ENCODE measurements around the gene TMC2. TPM values are rescaled to one million over a fixed set of nuclear protein-coding genes. Genes with fewer than 3 reads are reported as not detected.

TMC2 gene
- total RNA-seq, 2 experiments from 2014 or later = not detected

DNA sequence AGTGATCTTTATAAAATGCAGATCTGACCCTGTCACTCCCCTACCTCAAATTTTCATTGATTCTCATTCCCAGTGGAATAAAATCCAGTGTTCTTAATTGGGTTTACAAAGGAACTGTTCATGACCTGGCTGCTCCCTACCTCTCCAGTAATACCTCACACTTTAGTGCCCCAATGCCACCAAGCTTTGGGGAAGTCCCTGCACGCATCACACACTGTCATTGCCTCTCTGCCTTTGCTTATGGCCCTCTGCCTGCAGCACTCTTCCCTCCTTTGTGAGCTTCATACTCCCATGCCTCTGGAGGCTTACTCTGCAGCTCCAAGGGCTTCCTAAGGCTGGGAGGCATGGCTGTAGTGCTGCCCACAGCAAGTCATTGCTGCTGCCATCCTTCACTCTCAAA, 57.4 kb downstream of the TMC2 start:
- Mint-ChIP-seq H3K9me3 (no peaks in the 10 kb centered on the region), H3K27me3 (peaks cover 11% of the 10 kb centered on the region), H3K27ac (no peak overlapping the region), H3K4me1 (no peaks in the 10 kb centered on the region), H3K36me3 (no peaks in the 10 kb centered on the region), H3K4me3 (no peak overlapping the region)
- DNase-seq = no peak

DNA sequence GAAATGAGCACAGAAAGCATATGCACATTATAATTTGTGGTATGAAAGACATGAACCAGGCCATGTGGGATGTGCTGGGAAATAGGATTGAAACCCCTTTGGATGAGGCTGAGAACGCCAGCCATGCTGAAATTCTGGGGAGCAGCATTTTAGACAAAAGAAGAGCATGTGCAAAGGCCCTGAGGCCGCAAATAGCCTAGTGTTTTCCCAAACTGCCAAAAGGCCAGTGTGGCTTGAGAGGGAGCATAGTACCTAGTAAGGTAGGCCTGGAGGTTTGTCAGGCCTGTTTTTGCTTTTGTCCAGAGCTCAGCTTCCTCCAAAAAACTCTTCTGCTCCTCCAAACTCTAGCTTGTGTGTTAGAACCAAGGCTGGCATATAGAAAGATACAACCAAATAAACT, 58.7 kb downstream of the TMC2 start:
- Mint-ChIP-seq H3K4me3 (no peak overlapping the region), H3K36me3 (no peaks in the 10 kb centered on the region), H3K27ac (no peak overlapping the region), H3K9me3 (no peaks in the 10 kb centered on the region), H3K4me1 (no peaks in the 10 kb centered on the region), H3K27me3 (peaks cover 16% of the 10 kb centered on the region)
- no peak for DNase-seq

DNA sequence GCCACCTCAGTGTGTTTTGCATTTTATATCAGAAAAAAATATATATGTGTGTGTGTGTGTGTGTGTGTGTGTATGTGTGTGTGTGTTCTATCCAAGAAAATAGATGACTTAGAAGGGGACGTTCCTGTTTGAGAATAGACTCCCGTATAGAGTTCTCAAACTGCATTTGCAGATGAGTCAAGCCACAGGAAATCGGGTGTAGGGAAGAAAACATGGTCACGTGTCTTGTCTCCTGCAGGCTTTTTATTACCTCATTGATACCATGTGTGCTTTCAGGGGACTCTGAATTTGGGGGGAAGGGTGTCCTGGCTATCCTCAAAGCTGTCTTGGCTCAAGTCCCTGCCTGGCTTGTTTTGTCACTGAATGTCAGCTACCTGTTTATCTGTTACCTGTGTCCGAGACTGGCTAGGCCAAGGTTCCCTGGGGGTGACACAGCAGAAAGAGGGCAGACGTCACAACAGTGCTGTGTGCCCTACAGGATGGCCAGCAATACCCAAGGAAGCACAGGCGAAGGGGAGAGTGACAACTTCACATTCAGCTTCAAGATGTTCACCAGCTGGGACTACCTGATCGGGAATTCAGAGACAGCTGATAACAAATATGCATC, 60.4 kb downstream of the TMC2 start:
- Mint-ChIP-seq H3K36me3 (no peaks in the 10 kb centered on the region), H3K9me3 (no peaks in the 10 kb centered on the region), H3K27ac (no peak overlapping the region), H3K4me1 (no peaks in the 10 kb centered on the region), H3K4me3 (no peak overlapping the region), H3K27me3 (peaks cover 11% of the 10 kb centered on the region)
- no peak for DNase-seq

DNA sequence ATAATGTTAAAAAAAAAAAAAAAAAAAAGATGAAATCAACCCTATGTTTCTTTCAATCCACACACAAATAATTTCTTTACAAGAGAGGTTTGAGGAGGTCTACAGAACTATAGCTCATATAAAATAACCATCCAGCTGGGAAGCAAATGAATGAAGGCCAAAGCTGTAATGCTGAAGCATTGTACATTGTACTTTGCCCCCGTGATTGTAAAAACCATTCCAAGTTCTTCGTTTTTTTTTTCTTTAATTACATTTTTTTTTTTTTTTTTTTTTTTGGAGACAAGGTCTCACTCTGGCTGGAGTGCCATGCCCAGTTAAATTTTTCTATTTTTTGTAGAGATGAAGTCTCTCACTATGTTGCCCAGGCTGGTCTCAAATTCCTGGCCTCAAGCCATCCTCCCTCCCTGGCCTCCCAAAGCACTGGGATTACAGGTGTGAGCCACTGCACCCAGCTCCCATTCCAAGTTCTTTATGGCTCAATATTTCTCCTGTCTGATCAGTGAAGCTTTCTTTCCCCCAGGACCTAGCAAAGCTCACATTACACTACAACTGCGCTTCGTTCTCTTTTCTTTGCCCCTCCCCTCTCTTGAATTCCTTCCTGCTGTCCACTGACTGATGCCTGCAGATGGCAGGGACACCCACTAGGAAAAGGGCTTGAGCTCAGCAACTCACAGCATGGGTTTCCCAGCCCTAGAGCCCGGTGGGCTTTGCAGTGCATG, 63.1 kb downstream of the TMC2 start:
- no peak for DNase-seq
- peaks cover 4% of the 10 kb centered on the region for H3K27me3 Mint-ChIP-seq
- H3K36me3 Mint-ChIP-seq = no peaks in the 10 kb centered on the region
- H3K4me3 Mint-ChIP-seq = no peak overlapping the region
- no peaks in the 10 kb centered on the region for H3K9me3 Mint-ChIP-seq
- H3K27ac Mint-ChIP-seq = no peak overlapping the region
- no peaks in the 10 kb centered on the region for H3K4me1 Mint-ChIP-seq

DNA sequence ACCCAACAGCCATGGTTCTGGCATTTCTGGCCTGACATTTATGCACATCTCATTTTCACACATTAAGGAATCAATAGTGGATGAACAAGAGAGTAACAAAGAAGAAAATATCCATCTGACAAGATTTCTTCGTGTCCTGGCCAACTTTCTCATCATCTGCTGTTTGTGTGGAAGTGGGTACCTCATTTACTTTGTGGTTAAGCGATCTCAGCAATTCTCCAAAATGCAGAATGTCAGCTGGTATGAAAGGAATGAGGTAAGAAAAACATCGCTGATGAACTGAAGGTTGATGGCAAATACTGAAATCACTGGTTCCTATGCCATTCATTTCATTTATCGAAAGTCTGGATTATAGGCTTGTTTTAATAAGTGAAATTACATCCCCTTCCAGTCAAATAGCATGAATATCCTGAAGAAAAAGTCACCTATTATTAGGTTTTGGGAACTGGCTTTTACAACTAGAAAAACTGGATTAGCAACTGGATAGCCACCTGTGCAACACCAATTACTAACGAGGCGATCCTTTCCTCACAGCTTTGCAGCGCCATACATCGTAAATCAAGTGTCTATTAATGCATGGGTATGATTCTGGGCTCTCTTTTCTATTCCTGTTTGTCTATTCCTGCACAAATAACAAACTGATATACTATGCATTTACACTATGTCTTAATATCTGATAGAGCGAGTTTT, 65.8 kb downstream of the TMC2 start:
- H3K36me3 Mint-ChIP-seq = no peaks in the 10 kb centered on the region
- peaks cover 3% of the 10 kb centered on the region for H3K9me3 Mint-ChIP-seq
- DNase-seq = no peak
- no peak overlapping the region for H3K27ac Mint-ChIP-seq
- H3K27me3 Mint-ChIP-seq = peaks cover 4% of the 10 kb centered on the region
- H3K4me1 Mint-ChIP-seq = no peaks in the 10 kb centered on the region
- H3K4me3 Mint-ChIP-seq = no peak overlapping the region

DNA sequence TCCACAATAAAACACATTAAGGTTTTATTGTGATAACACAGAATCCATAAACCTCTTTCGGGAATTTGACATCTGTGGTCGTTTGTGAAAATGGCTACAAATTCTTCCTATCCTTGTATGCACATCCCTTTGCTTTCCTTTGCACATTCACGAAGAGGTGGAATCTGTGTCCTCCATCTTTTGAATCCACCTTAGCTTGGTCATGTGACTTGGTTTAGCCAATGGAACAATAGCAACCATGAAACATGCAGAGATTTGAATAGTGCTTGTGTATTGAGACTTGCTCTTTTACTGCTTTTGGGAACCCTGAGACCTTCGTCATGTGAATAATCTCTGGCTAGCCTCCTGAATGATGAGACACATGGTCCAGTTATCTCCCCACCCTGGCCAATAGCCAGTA, 66.4 kb downstream of the TMC2 start:
- H3K4me3 Mint-ChIP-seq = no peak overlapping the region
- H3K9me3 Mint-ChIP-seq = peaks cover 8% of the 10 kb centered on the region
- H3K4me1 Mint-ChIP-seq = no peaks in the 10 kb centered on the region
- no peaks in the 10 kb centered on the region for H3K36me3 Mint-ChIP-seq
- DNase-seq = no peak
- H3K27me3 Mint-ChIP-seq = peaks cover 4% of the 10 kb centered on the region
- no peak overlapping the region for H3K27ac Mint-ChIP-seq

DNA sequence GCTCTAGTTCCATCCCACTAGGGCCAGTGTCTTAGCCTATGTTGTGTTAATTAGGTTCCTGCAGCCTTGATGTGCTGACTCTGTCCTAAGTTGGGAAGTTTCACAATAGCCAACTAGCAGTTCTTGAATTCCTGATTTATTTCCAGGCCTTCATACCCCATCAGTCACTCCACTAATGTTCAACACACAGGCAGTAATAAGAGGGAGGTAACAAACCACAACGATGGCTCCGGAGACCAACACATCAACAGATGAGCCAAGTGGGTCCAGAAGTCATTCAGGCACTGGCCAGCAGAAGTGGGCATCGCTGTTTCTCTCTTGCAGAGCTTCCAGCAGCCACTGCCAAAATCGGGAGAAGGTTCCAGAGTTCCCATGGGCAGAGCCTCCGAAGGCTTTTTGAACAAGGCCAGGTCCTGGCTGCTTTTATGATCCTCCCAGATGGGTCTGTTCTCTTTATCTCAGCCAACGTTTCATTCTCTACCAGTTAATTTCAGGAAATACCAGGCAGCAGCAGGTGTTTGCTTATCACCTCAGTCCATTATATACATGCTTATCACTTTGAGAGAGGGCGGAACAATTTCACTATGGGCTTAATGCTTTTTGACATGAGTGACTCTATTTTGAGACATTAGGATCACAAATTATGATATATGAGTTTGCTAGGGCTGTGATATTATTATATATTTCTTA, 67.6 kb downstream of the TMC2 start:
- Mint-ChIP-seq H3K4me1 (no peaks in the 10 kb centered on the region), H3K27me3 (peaks cover 4% of the 10 kb centered on the region), H3K27ac (no peak overlapping the region), H3K36me3 (no peaks in the 10 kb centered on the region), H3K4me3 (no peak overlapping the region), H3K9me3 (peaks cover 8% of the 10 kb centered on the region)
- no peak for DNase-seq

DNA sequence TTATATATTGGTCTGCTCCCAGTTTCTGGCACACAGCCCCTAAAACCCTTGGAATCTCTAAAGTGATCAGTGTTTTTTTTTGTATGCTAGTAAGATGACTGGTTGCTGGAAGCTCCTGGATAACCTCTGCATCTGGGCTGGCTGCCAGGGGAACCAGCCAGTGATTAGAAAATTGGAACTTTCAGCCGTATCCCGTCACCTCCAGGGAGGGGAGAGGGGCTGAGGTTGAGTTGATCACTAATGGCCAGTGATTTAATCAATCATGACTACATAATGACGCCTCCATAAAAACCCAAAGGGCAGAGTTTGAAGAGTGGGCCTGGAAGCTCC, 68.1 kb downstream of the TMC2 start:
- H3K9me3 Mint-ChIP-seq = peaks cover 8% of the 10 kb centered on the region
- H3K27ac Mint-ChIP-seq = no peak overlapping the region
- no peaks in the 10 kb centered on the region for H3K4me1 Mint-ChIP-seq
- no peak for DNase-seq
- H3K4me3 Mint-ChIP-seq = no peak overlapping the region
- peaks cover 9% of the 10 kb centered on the region for H3K27me3 Mint-ChIP-seq
- no peaks in the 10 kb centered on the region for H3K36me3 Mint-ChIP-seq

DNA sequence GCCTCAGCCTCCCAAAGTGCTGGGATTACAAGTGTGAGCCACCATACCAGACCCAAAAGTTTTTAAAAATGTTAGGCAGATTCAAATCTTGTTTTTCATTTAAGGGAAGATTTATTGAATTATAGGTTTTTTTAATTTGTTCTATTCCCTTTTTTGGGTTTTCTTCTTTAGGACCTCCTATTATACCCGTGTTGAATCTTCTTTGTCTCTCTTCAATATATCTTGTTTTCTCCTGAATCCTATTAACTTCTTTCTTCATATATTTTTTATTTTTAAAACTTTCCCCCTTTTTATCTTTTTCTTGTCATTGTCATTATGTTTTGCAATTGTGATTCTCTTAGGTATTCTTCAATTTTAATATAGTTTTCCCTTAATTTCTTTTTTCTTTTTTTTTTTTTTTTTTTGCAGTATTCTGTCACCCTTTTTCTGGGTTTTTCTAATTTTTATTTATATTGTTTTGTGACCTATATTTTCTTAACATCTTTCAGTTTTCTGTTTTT, 70.2 kb downstream of the TMC2 start:
- H3K27me3 Mint-ChIP-seq = peaks cover 21% of the 10 kb centered on the region
- H3K4me3 Mint-ChIP-seq = no peak overlapping the region
- no peaks in the 10 kb centered on the region for H3K36me3 Mint-ChIP-seq
- no peaks in the 10 kb centered on the region for H3K4me1 Mint-ChIP-seq
- no peak overlapping the region for H3K27ac Mint-ChIP-seq
- DNase-seq = no peak
- H3K9me3 Mint-ChIP-seq = peaks cover 8% of the 10 kb centered on the region

DNA sequence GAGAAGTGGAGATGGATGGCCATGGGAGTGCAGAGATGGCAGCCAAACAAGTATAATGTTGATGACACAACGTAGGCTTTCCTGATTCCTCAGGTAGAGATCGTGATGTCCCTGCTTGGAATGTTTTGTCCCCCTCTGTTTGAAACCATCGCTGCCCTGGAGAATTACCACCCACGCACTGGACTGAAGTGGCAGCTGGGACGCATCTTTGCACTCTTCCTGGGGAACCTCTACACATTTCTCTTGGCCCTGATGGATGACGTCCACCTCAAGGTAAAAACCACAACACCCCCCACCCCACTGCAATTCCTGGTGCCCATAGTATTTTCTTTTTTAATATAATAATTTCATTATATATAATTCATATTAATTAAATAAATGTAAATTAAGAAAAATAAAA, 74.0 kb downstream of the TMC2 start:
- Mint-ChIP-seq H3K36me3 (no peaks in the 10 kb centered on the region), H3K4me1 (no peaks in the 10 kb centered on the region), H3K9me3 (peaks cover 8% of the 10 kb centered on the region), H3K4me3 (no peak overlapping the region), H3K27ac (no peak overlapping the region), H3K27me3 (peaks cover 21% of the 10 kb centered on the region)
- no peak for DNase-seq

DNA sequence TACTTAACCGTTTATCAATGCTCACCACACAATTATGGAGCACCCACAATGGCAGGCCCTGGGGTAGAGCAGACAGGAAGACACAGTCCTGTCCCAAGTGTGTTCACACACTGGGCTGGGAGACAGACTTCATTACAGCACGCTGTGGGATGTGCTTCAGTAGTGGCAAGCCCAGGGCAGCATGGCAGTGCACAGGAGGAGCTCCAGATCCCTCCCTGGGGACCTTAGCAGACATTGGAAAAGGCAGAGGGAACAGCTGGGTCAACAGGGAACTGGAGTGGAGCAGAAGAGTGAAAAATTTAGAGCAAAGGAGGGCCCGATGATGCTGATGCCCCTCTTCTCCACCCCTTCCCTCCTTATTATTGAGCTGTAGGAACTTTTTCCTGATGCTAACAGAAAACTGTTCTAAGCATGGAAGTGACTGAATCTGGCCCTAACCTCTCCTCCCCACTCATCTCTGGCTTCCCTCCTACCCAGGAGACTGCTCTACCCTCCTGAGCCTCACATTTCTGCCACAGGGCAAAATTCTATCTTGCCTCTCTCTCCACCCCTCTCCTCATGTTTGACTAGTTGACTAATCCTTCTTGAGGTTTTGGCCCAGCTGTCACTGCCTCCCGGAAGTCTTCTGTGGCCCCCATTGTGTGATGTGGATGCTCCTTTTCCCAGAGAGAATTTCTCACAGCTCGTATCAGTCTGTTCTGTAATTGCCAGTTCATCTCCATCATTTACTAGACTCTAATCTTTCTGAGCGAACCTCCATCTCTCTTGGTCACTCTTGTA, 74.8 kb downstream of the TMC2 start:
- peaks cover 21% of the 10 kb centered on the region for H3K27me3 Mint-ChIP-seq
- H3K9me3 Mint-ChIP-seq = peaks cover 8% of the 10 kb centered on the region
- no peak overlapping the region for H3K27ac Mint-ChIP-seq
- no peaks in the 10 kb centered on the region for H3K36me3 Mint-ChIP-seq
- H3K4me3 Mint-ChIP-seq = no peak overlapping the region
- no peaks in the 10 kb centered on the region for H3K4me1 Mint-ChIP-seq
- no peak for DNase-seq

DNA sequence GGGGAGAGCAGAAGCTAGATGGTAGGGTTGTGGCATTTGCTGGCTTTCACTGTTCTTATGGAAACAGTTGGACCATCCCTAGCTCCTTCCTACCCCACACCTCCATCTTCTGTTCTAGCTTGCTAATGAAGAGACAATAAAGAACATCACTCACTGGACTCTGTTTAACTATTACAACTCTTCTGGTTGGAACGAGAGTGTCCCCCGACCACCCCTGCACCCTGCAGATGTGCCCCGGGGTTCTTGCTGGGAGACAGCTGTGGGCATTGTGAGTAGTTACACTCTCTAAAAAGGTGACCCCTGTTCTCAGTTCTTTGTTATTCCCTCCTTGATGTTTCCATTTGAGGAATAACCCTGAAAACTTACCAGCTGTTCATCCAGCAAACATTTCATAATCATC, 75.7 kb downstream of the TMC2 start:
- peaks cover 5% of the 10 kb centered on the region for H3K9me3 Mint-ChIP-seq
- H3K27ac Mint-ChIP-seq = no peak overlapping the region
- H3K27me3 Mint-ChIP-seq = peaks cover 21% of the 10 kb centered on the region
- no peaks in the 10 kb centered on the region for H3K4me1 Mint-ChIP-seq
- H3K4me3 Mint-ChIP-seq = no peak overlapping the region
- DNase-seq = no peak
- no peaks in the 10 kb centered on the region for H3K36me3 Mint-ChIP-seq

DNA sequence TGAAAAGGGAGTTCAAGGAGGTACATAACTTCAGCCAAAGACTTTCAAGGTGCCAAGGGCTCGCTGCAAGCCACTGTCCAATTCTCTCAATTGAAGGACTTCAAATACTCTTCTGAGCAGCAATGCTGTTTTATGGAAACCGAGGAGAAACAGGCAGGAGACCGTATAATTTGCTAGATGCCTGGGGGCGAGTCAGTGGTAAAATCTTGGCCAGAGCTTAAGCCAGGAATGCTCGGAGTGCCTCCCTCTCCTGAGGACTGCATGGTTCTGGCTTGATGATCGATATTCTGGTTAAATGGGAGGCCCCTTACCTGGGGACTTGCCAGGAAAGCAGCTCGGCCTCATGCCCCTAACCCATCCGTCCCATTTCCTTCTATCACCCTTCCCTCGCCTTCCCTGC, 80.3 kb downstream of the TMC2 start:
- H3K4me3 Mint-ChIP-seq = no peak overlapping the region
- H3K36me3 Mint-ChIP-seq = no peaks in the 10 kb centered on the region
- H3K27me3 Mint-ChIP-seq = peaks cover 12% of the 10 kb centered on the region
- DNase-seq = no peak
- H3K4me1 Mint-ChIP-seq = peaks cover 2% of the 10 kb centered on the region
- no peak overlapping the region for H3K27ac Mint-ChIP-seq
- no peaks in the 10 kb centered on the region for H3K9me3 Mint-ChIP-seq

DNA sequence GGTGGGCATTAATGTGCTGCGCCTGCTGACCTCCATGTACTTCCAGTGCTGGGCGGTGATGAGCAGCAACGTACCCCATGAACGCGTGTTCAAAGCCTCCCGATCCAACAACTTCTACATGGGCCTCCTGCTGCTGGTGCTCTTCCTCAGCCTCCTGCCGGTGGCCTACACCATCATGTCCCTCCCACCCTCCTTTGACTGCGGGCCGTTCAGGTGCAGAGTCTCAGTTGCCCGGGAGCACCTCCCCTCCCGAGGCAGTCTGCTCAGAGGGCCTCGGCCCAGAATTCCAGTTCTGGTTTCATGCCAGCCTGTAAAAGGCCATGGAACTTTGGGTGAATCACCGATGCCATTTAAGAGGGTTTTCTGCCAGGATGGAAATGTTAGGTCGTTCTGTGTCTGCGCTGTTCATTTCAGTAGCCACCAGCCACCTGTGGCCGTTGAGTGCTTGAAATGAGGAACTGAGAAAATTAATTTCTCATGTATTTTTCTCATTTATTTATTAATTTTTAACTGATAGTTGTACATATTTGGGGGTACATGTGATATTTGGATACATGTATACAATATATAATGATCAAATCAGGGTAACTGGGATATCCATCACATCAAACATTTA, 80.8 kb downstream of the TMC2 start:
- H3K27ac Mint-ChIP-seq = no peak overlapping the region
- no peak for DNase-seq
- H3K27me3 Mint-ChIP-seq = peaks cover 12% of the 10 kb centered on the region
- H3K4me3 Mint-ChIP-seq = no peak overlapping the region
- H3K36me3 Mint-ChIP-seq = no peaks in the 10 kb centered on the region
- no peaks in the 10 kb centered on the region for H3K9me3 Mint-ChIP-seq
- H3K4me1 Mint-ChIP-seq = peaks cover 2% of the 10 kb centered on the region
